Neural cell (in vitro differentiated cells): ENCODE measurements around the gene RSRC1. TPM values are rescaled to one million over a fixed set of nuclear protein-coding genes. Genes with fewer than 3 reads are reported as not detected.

Experiments
- H2AFZ ChIP-seq: fragments of 200-600, 300-800 bp; sonication (generic), shearing (Covaris generic); 2 replicates; pipeline ENCODE4 v1.6.0; 2014; ENCODE audit warnings: low read depth, mild to moderate bottlenecking, antibody characterized with exemption, low read length, moderate library complexity
- H3F3A ChIP-seq: fragments of 200-600 bp; shearing (Covaris generic); 2 replicates; pipeline ENCODE4 v1.6.1; 2016; ENCODE audit warnings: mild to moderate bottlenecking, moderate library complexity, mixed read lengths, antibody characterized with exemption, low read length; ENCODE audit not compliant: insufficient read depth, poor library complexity, severe bottlenecking
- H3K27ac ChIP-seq: fragments of 200-600, 300-800 bp; sonication (generic), shearing (Covaris generic); 2 replicates; pipeline ENCODE4 v1.5.1; 2014; ENCODE audit warnings: mild to moderate bottlenecking, low read length, moderate library complexity
- H3K27me3 ChIP-seq: fragments of 300-800, 200-600 bp; sonication (generic), shearing (Covaris generic); 2 replicates; pipeline ENCODE4 v1.6.0; 2014; ENCODE audit warnings: mild to moderate bottlenecking, low read depth, low read length, moderate library complexity; ENCODE audit not compliant: insufficient read depth
- H3K36me3 ChIP-seq: fragments of 300-800, 200-600 bp; sonication (generic), shearing (Covaris generic); 2 replicates; pipeline ENCODE4 v1.5.1; 2014; ENCODE audit warnings: mild to moderate bottlenecking, antibody characterized with exemption, low read length, moderate library complexity; ENCODE audit not compliant: insufficient read depth
- H3K4me2 ChIP-seq: fragments of 300-800, 200-600 bp; sonication (generic), shearing (Covaris generic); 2 replicates; pipeline ENCODE4 v1.6.0; 2014; ENCODE audit warnings: mild to moderate bottlenecking, low read length
- H3K4me3 ChIP-seq: fragments of 300-800, 200-600 bp; sonication (generic), shearing (Covaris generic); 2 replicates; pipeline ENCODE4 v1.5.1; 2014; ENCODE audit warnings: mild to moderate bottlenecking, low read length, moderate library complexity
- H3K79me2 ChIP-seq: fragments of 200-600 bp; shearing (Covaris generic); replicated peaks from 2 replicates; pipeline ENCODE4 v1.6.0; 2014; ENCODE audit warnings: mild to moderate bottlenecking, low read length, moderate library complexity; ENCODE audit not compliant: insufficient read depth
- H3K9ac ChIP-seq: fragments of 300-800, 200-600 bp; sonication (generic), shearing (Covaris generic); 2 replicates; pipeline ENCODE4 v1.6.1; 2016; ENCODE audit warnings: mild to moderate bottlenecking, low read length, mixed read lengths
- H3K9me2 ChIP-seq: fragments of 200-600 bp; shearing (Covaris generic); 2 replicates; pipeline ENCODE4 v1.6.1; 2016; ENCODE audit warnings: mild to moderate bottlenecking, low read length, mixed read lengths; ENCODE audit not compliant: insufficient read depth
- H3K9me3 ChIP-seq: fragments of 200-600, 300-800 bp; sonication (generic), shearing (Covaris generic); 2 replicates; pipeline ENCODE4 v1.6.1; 2016; ENCODE audit warnings: mild to moderate bottlenecking, mixed run types, low read length, moderate library complexity, mixed read lengths
- H4K20me1 ChIP-seq: fragments of 200-600 bp; shearing (Covaris generic); 2 replicates; pipeline ENCODE4 v1.6.1; 2016; ENCODE audit warnings: mild to moderate bottlenecking, mixed run types; ENCODE audit not compliant: insufficient read depth
- CTCF ChIP-seq: fragments of 450-650 bp; IDR thresholded peaks from 2 replicates; pipeline ENCODE4 v1.5.1; 2014; ENCODE audit warnings: antibody characterized with exemption, mild to moderate bottlenecking, moderate library complexity; ENCODE audit not compliant: poor library complexity, severe bottlenecking
- EP300 ChIP-seq: fragments of 450-650 bp; conservative IDR thresholded peaks from 2 replicates; pipeline ENCODE4 v1.6.1; 2014; ENCODE audit warnings: antibody characterized with exemption, mild to moderate bottlenecking, moderate library complexity; ENCODE audit not compliant: poor library complexity, severe bottlenecking
- EZH2 ChIP-seq: fragments of 200-600, 300-800 bp; shearing (Covaris generic), sonication (generic); IDR thresholded peaks from 2 replicates; pipeline ENCODE4 v1.6.1; 2014; ENCODE audit warnings: antibody characterized with exemption, low read length, borderline replicate concordance, mild to moderate bottlenecking; ENCODE audit not compliant: insufficient read depth, poor library complexity, severe bottlenecking
- MXI1 ChIP-seq: fragments of 450-650 bp; conservative IDR thresholded peaks from 2 replicates; pipeline ENCODE4 v1.6.1; 2014; ENCODE audit warnings: antibody characterized with exemption, mild to moderate bottlenecking; ENCODE audit not compliant: poor library complexity, severe bottlenecking
- POLR2AphosphoS5 ChIP-seq: IDR thresholded peaks from 2 replicates; pipeline ENCODE4 v1.6.1; 2012
- RAD21 ChIP-seq: fragments of 450-650 bp; conservative IDR thresholded peaks from 2 replicates; pipeline ENCODE4 v1.6.1; 2014; ENCODE audit warnings: antibody characterized with exemption, mild to moderate bottlenecking, moderate library complexity
- REST ChIP-seq: IDR thresholded peaks from 2 replicates; pipeline ENCODE4 v1.6.1; 2012; ENCODE audit warnings: borderline replicate concordance
- SMC3 ChIP-seq: fragments of 450-650 bp; conservative IDR thresholded peaks from 2 replicates; pipeline ENCODE4 v1.6.1; 2014; ENCODE audit warnings: antibody characterized with exemption, mild to moderate bottlenecking, moderate library complexity; ENCODE audit not compliant: poor library complexity
- TAF1 ChIP-seq: IDR thresholded peaks from 2 replicates; pipeline ENCODE4 v1.6.1; 2012; ENCODE audit warnings: low read depth
- polyA plus RNA-seq: library from polyadenylated mRNA; depleted of rRNA; stranded (reverse); fragments of >200 nt; gene quantifications from 2 replicates; pipeline ENCODE4 v1.2.3, GENCODE V29; 2014

RSRC1 gene
- polyA plus RNA-seq, 1 donor from 2014 or later, result 28.1 TPM

GRCh38 chr3:158165730-158166129, 55.8 kb downstream of the RSRC1 start:
- Histone ChIP-seq H3K9me2 (no peaks in the 10 kb centered on the region), H3K4me2 (no peak overlapping the region), H3K4me3 (no peak overlapping the region), H3K9me3 (no peaks in the 10 kb centered on the region), H3K79me2 (no peaks in the 10 kb centered on the region), H3K9ac (no peak overlapping the region), H3K27ac (no peak overlapping the region), H4K20me1 (no peaks in the 10 kb centered on the region), H2AFZ (no peak overlapping the region), H3K27me3 (no peaks in the 10 kb centered on the region), H3F3A (no peaks in the 10 kb centered on the region), H3K36me3 (no peaks in the 10 kb centered on the region)
- no peak for TF ChIP-seq EZH2
- TF ChIP-seq CTCF, result no peak
- no peak for TF ChIP-seq RAD21
- TF ChIP-seq REST, result no peak
- no peak for TF ChIP-seq POLR2AphosphoS5
- TF ChIP-seq EP300, result no peak
- no peak for TF ChIP-seq TAF1
- no peak for TF ChIP-seq SMC3
- no peak for TF ChIP-seq MXI1

- H3K27me3 ChIP-seq, result no peaks in the 10 kb centered on the region
- no peaks in the 10 kb centered on the region for H4K20me1 ChIP-seq
- no peaks in the 10 kb centered on the region for H3K36me3 ChIP-seq
- TF ChIP-seq EP300, result no peak
- TF ChIP-seq EZH2, result no peak
- TF ChIP-seq MXI1, result no peak
- no peak for TF ChIP-seq POLR2AphosphoS5
- no peak for TF ChIP-seq CTCF
- TF ChIP-seq TAF1, result no peak
- no peak for TF ChIP-seq RAD21
- no peak for TF ChIP-seq REST
- no peak for TF ChIP-seq SMC3
- no peaks in the 10 kb centered on the region for H3K79me2 ChIP-seq
- no peak overlapping the region for H3K4me3 ChIP-seq
- H3K9ac ChIP-seq, result no peak overlapping the region
- no peaks in the 10 kb centered on the region for H3K9me2 ChIP-seq
- no peak overlapping the region for H3K27ac ChIP-seq
- no peaks in the 10 kb centered on the region for H3K9me3 ChIP-seq
- no peak overlapping the region for H2AFZ ChIP-seq
- no peaks in the 10 kb centered on the region for H3F3A ChIP-seq
- H3K4me2 ChIP-seq, result no peak overlapping the region
Measured at GRCh38 chr3:158166223-158166622, 56.3 kb downstream of the RSRC1 start.
